PFSK-1 (cell line): ENCODE measurements around the gene ATL2.

Source experiments
- FOXP2 ChIP-seq: optimal IDR thresholded peaks from 2 replicates; pipeline ENCODE3; 2011; ENCODE audit warnings: borderline replicate concordance, control low read depth, inconsistent platforms; ENCODE audit not compliant: insufficient read depth; ENCODE audit errors: extremely low read length, extremely low read depth
- POLR2AphosphoS5 ChIP-seq: IDR thresholded peaks from 2 replicates; pipeline ENCODE4 v1.6.1; 2012; ENCODE audit warnings: low read depth, mild to moderate bottlenecking, control low read depth, low read length, moderate library complexity
- SIN3A ChIP-seq: IDR thresholded peaks from 2 replicates; pipeline ENCODE4 v1.6.1; 2012; ENCODE audit warnings: mild to moderate bottlenecking, low read length, moderate library complexity, borderline replicate concordance; ENCODE audit not compliant: insufficient read depth
- TAF1 ChIP-seq: IDR thresholded peaks from 2 replicates; pipeline ENCODE4 v1.6.1; 2012; ENCODE audit warnings: low read length, control low read depth, borderline replicate concordance; ENCODE audit not compliant: insufficient read depth
- TF ChIP-seq, protein P1 (sequence below), 2 experiments: IDR thresholded peaks; 2 replicates each; pipeline versions ENCODE4 v1.6.1 to v1.8.0; 2011 to 2012; ENCODE audit warnings: low read depth in 2 of 2, low read length in 2 of 2, control low read depth in 1 of 2, inconsistent platforms in 1 of 2, mild to moderate bottlenecking in 1 of 2, moderate library complexity in 1 of 2; ENCODE audit not compliant: insufficient read depth in 1 of 2

The ATL2 gene

DNA sequence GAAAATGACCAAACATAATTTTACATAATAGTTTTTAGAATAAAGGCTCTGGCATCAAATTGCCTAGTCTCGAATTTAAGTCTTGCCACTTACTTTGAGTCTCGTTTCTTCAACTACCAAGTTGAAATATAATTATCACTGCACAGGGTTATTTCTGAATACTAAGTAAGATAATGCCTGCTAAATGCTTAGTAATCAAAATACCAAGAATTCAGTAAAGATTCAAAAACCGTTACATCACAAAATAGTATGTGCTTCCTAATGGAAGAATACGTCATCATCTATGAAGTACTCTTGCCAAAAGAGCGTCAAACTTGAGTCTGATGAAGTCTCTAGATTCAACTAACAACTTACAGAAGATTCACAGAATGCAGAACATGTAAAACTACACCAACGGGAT lies 40.5 kb downstream of the ATL2 start:
- no peak for TF ChIP-seq SIN3A
- no peak for TF ChIP-seq FOXP2
- TF ChIP-seq POLR2AphosphoS5 = no peak

DNA sequence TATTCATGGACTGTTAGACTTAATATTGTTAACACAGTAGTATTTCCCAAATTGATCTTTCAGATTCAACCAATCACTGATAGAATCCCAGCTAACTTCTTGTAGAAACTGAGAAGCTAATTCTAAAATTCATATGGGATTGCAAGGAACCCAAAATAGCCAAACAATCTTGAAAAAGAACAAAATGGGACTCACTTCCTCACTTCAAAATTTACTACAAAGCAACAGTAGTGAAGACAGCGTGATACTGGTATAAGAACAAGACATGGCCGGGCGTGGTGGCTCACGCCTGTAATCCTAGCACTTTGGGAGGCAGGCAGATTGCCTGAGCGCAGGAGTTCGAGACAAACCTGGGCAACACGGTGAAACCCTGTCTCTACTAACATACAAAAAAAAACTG lies 46.3 kb downstream of the ATL2 start:
- TF ChIP-seq FOXP2 (no peak), TAF1 (no peak), SIN3A (no peak)

DNA sequence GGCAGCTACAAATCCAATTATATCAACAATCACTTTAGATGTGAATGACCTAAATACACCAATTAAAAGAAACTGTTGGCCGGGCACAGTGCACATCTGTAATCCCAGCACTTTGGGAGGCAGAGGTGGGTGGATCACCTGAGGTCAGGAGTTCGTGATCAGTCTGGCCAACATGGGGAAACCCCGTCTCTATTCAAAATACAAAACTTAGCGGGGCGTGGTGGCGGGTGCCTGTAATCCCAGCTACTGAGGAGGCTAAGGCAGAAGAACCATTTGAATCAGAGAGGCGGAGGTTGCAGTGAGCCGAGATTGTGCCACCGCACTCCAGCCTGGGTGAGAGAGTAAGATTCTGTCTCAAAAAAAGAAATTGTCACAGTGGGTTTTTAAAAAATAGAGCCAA lies 49.5 kb downstream of the ATL2 start:
- no peak for TF ChIP-seq SIN3A
- no peak for TF ChIP-seq FOXP2
- no peak for TF ChIP-seq TAF1
- TF ChIP-seq, protein P1, sequence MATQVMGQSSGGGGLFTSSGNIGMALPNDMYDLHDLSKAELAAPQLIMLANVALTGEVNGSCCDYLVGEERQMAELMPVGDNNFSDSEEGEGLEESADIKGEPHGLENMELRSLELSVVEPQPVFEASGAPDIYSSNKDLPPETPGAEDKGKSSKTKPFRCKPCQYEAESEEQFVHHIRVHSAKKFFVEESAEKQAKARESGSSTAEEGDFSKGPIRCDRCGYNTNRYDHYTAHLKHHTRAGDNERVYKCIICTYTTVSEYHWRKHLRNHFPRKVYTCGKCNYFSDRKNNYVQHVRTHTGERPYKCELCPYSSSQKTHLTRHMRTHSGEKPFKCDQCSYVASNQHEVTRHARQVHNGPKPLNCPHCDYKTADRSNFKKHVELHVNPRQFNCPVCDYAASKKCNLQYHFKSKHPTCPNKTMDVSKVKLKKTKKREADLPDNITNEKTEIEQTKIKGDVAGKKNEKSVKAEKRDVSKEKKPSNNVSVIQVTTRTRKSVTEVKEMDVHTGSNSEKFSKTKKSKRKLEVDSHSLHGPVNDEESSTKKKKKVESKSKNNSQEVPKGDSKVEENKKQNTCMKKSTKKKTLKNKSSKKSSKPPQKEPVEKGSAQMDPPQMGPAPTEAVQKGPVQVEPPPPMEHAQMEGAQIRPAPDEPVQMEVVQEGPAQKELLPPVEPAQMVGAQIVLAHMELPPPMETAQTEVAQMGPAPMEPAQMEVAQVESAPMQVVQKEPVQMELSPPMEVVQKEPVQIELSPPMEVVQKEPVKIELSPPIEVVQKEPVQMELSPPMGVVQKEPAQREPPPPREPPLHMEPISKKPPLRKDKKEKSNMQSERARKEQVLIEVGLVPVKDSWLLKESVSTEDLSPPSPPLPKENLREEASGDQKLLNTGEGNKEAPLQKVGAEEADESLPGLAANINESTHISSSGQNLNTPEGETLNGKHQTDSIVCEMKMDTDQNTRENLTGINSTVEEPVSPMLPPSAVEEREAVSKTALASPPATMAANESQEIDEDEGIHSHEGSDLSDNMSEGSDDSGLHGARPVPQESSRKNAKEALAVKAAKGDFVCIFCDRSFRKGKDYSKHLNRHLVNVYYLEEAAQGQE (IDR thresholded peaks at IDR 0.05; ENCODE audit: insufficient read depth in 1 of 2, low read depth in 2 of 2, low read length in 2 of 2) = no peak
- no peak for TF ChIP-seq POLR2AphosphoS5

DNA sequence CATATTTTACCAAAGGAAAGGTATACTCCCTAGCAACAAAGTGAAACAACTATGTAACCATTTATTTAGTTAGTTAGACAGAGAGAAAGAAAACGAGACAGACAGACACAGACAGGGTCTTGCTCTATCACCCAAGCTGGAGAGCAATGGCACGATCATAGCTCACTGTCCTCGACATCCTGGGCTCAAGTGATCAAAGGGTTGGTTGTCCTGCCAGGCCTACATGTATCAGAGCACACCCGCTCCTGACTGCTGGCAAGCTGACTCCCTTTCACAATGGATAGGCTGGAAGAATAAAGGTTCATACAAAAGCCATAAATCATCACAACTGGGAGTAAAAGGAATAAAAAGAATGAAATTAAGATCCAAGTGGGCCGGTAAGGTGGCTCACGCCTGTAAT lies 53.5 kb downstream of the ATL2 start:
- TF ChIP-seq, protein P1 (IDR thresholded peaks at IDR 0.05; ENCODE audit: insufficient read depth in 1 of 2, low read depth in 2 of 2, low read length in 2 of 2) = no peak
- no peak for TF ChIP-seq SIN3A
- no peak for TF ChIP-seq TAF1
- TF ChIP-seq FOXP2 = no peak
- no peak for TF ChIP-seq POLR2AphosphoS5

DNA sequence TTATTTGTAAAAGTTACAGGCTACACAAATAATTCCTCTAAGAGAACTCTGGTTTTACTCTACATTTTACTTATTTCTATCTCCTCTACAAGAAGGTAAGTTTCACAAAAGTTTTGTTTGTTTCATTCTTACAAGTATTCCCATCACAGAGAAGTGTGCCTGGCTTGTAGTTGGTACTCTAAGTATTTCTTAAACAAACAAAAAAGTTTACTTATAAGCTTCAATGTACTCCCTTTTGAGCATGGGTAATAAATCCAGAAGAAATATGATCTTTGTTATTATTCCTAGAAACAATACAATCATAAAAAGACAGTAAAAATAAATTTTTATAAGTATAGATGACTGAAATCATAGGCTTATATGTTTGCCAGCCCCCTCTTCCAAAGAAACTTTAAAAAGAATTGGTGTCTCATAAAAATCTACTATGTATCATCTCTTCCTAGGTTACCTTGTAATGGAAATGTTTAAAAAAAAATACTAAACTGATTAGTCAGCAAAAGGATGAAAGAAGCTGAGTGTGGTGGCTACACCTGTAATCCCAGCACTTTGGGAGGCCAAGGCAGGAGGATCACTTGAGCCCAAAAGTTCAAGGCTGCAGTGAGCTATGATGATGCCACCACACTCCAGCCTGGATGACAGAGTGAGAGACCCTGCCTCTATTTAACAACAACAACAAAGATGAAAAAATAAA lies 54.7 kb downstream of the ATL2 start:
- TF ChIP-seq SIN3A (no peak), TAF1 (no peak), POLR2AphosphoS5 (no peak), FOXP2 (no peak)
- TF ChIP-seq, protein P1 (IDR thresholded peaks at IDR 0.05; ENCODE audit: insufficient read depth in 1 of 2, low read depth in 2 of 2, low read length in 2 of 2) = no peak

DNA sequence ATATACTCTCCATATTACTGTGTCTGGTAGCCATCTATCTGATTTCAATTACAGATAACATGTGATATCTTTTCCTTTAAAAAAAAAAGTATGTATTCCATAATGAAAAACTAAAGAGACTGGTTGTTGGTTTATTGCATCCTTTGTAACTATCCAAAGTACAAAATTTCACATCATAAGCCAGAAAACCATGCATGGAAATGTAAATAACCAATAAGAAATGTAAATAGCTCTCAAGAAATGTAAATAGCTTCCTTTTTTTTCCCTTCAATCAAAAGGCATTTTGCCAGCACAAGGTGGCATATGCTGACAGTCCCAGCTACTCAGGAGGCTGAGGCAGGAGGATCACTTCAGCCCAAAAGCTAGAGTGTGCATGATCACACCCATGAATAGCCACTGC lies 59.3 kb downstream of the ATL2 start:
- TF ChIP-seq, protein P1 (IDR thresholded peaks at IDR 0.05; ENCODE audit: insufficient read depth in 1 of 2, low read depth in 2 of 2, low read length in 2 of 2) = no peak
- TF ChIP-seq TAF1 (no peak), SIN3A (no peak), FOXP2 (no peak), POLR2AphosphoS5 (no peak)
